PC-9 (cell line): ENCODE results near the gene PRR5. TPM values are rescaled to one million over a fixed set of nuclear protein-coding genes. Genes with fewer than 3 reads are reported as not detected.

Experiments used
- BruUV-seq: library from RNA; stranded (reverse); fragments of 400-500 nt; replicated peaks from 2 replicates; lab custom pipeline; 2021; lab: Mats Ljungman, UMichigan
- CTCF ChIA-PET: fragments of 300-600 bp; sonication (Branson Sonifier 250); formaldehyde crosslinking; loops from one replicate; lab custom pipeline; 2022; ENCODE audit warnings: antibody characterized with exemption; lab: Charles Lee
- POLR2A ChIA-PET: fragments of 300-600 bp; sonication (Branson Sonifier 250); formaldehyde crosslinking; loops from one replicate; lab custom pipeline; 2022; ENCODE audit warnings: antibody characterized with exemption; ENCODE audit not compliant: unreplicated experiment; lab: Charles Lee
- DNase-seq, 2 experiments: peaks; one replicate each; pipeline versions ENCODE4 v3.0.0 to v3.0.0-alpha.2; 2015 to 2022; ENCODE audit warnings: mixed read lengths in 1 of 2
- H2AFZ ChIP-seq: fragments of 200-600 bp; sonication (generic); 2 replicates; pipeline ENCODE4 v1.8.1; 2017; ENCODE audit warnings: antibody characterized with exemption
- H3F3A ChIP-seq: fragments of 200-600 bp; sonication (generic); 2 replicates; pipeline ENCODE4 v1.8.1; 2017; ENCODE audit warnings: antibody characterized with exemption, mild to moderate bottlenecking, low read depth; ENCODE audit not compliant: insufficient read depth
- H3K27ac ChIP-seq: fragments of 200-600 bp; sonication (generic); 2 replicates; pipeline ENCODE4 v1.6.1; 2016; ENCODE audit warnings: mixed run types
- H3K27me3 ChIP-seq: fragments of 200-600 bp; sonication (generic); 2 replicates; pipeline ENCODE4 v1.6.1; 2016; ENCODE audit warnings: low read depth, mixed run types; ENCODE audit not compliant: insufficient read depth
- H3K36me3 ChIP-seq: fragments of 200-600 bp; sonication (generic); 2 replicates; pipeline ENCODE4 v1.6.1; 2016; ENCODE audit warnings: low read depth, mixed run types
- H3K4me1 ChIP-seq: fragments of 200-600 bp; sonication (generic); replicated peaks from 2 replicates; pipeline ENCODE4 v1.6.1; 2016; ENCODE audit warnings: mixed run types; ENCODE audit not compliant: insufficient read depth
- H3K4me2 ChIP-seq: fragments of 200-600 bp; sonication (generic); 2 replicates; pipeline ENCODE4 v1.6.1; 2017; ENCODE audit warnings: mixed run types
- H3K4me3 ChIP-seq: fragments of 200-600 bp; sonication (generic); 2 replicates; pipeline ENCODE4 v1.6.1; 2016; ENCODE audit warnings: mixed run types
- H3K79me2 ChIP-seq: fragments of 200-600 bp; sonication (generic); 2 replicates; pipeline ENCODE4 v1.6.1; 2017; ENCODE audit warnings: low read depth, mixed run types
- H3K9me2 ChIP-seq: fragments of 200-600 bp; sonication (generic); 2 replicates; pipeline ENCODE4 v1.8.1; 2017; ENCODE audit warnings: mild to moderate bottlenecking; ENCODE audit not compliant: insufficient read depth
- H3K9me3 ChIP-seq: fragments of 200-600 bp; sonication (generic); 2 replicates; pipeline ENCODE4 v1.8.1; 2016; ENCODE audit warnings: low read depth; ENCODE audit not compliant: insufficient read depth
- H4K20me1 ChIP-seq: fragments of 200-600 bp; sonication (generic); 2 replicates; pipeline ENCODE4 v1.8.1; 2017; ENCODE audit not compliant: insufficient read depth
- EZH2 ChIP-seq: fragments of 200-600 bp; sonication (generic); IDR thresholded peaks from 2 replicates; pipeline ENCODE4 v1.8.0; 2017; ENCODE audit warnings: antibody characterized with exemption, low read depth
- intact Hi-C: fragments of 100-400 bp; cut with micrococcal nuclease; formaldehyde crosslinking; loops from one replicate; pipeline ENCODE4 v1.10.0; 2022; ENCODE audit not compliant: unreplicated experiment
- total RNA-seq: library from RNA; stranded (reverse); gene quantifications from 2 replicates; pipeline ENCODE4 v1.2.3, GENCODE V29; 2021
- TF ChIP-seq, protein P1 (sequence below): fragments of 200-600 bp; sonication (generic); conservative IDR thresholded peaks from 2 replicates; pipeline ENCODE4 v1.6.1; 2017; ENCODE audit warnings: mixed run types, antibody characterized with exemption, mild to moderate bottlenecking, moderate library complexity

The PRR5 gene
- total RNA-seq, 1 experiment from 2014 or later, result 22.1 TPM

DNA sequence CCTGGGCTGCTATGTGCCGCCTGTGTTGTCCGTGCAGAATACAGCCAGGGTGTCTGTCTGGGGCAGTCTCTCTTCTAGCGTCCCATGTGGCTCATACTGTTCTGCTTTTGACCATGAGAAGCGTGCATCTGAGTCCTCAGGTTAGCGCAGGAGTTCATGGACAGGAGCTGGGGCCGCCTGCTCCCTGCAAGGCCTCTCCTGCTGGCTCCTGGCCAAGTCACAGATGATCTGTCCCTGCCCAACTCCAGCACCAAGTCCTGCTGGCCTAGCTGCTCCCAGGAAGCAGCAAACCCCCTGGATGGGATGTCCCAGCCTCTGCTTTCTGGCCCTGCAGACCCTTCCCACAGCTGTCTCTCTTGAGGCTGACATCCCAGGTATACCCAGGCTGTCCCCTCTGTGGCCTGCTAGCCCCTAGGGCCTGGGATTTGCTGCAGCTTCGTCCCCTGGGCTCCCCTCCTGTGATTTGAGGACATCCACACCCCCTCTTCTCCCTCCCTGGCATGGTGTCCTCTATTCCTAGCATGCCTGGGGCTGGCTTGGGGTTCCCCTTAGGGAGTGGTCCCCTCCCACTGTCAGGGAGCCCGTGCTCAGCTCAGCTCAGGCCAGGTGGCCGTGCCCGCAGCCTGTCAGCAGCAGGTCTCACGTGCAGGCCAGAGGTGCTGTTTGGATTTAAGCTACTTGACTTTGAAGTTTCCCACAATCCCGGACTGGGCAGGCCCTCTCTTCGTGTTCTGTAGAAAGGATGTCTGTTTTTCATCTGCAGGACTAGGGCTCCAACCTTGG is 17.8 kb downstream of the PRR5 start:
- POLR2A ChIA-PET, result no interaction called here
- no peaks in the 10 kb centered on the region for H3K9me2 ChIP-seq
- H4K20me1 ChIP-seq, result no peaks in the 10 kb centered on the region; the same call in 1 of the 2 replicates
- H3K79me2 ChIP-seq, result no peaks in the 10 kb centered on the region
- no peak for TF ChIP-seq EZH2
- H3K36me3 ChIP-seq, result no peaks in the 10 kb centered on the region
- H3K27ac ChIP-seq, result no peak overlapping the region
- H3K4me2 ChIP-seq, result no peak overlapping the region
- CTCF ChIA-PET, result no interaction called here
- H3F3A ChIP-seq, result peaks cover 6% of the 10 kb centered on the region; the same call in 1 of the 2 replicates
- H3K4me3 ChIP-seq, result no peak overlapping the region
- H2AFZ ChIP-seq, result no peak overlapping the region
- no peaks in the 10 kb centered on the region for H3K27me3 ChIP-seq
- no peaks in the 10 kb centered on the region for H3K9me3 ChIP-seq
- no peaks in the 10 kb centered on the region for H3K4me1 ChIP-seq
- DNase-seq, result no peak
- BruUV-seq, result no TSS peak
- intact Hi-C loops, result no loop called here

GRCh38 chr22:44721213-44721612 is 19.2 kb downstream of the PRR5 start:
- intact Hi-C loops, result no loop called here
- Histone ChIP-seq H3K4me3 (no peak overlapping the region), H2AFZ (no peak overlapping the region), H3K79me2 (no peaks in the 10 kb centered on the region), H3K4me2 (no peak overlapping the region), H3K27me3 (no peaks in the 10 kb centered on the region), H3K9me2 (no peaks in the 10 kb centered on the region), H4K20me1 (no peaks in the 10 kb centered on the region), H3K9me3 (no peaks in the 10 kb centered on the region), H3K4me1 (no peaks in the 10 kb centered on the region), H3F3A (peaks cover 6% of the 10 kb centered on the region; the same call in 1 of the 2 replicates), H3K27ac (no peak overlapping the region), H3K36me3 (no peaks in the 10 kb centered on the region)
- TF ChIP-seq EZH2, result no peak
- TF ChIP-seq, protein P1, sequence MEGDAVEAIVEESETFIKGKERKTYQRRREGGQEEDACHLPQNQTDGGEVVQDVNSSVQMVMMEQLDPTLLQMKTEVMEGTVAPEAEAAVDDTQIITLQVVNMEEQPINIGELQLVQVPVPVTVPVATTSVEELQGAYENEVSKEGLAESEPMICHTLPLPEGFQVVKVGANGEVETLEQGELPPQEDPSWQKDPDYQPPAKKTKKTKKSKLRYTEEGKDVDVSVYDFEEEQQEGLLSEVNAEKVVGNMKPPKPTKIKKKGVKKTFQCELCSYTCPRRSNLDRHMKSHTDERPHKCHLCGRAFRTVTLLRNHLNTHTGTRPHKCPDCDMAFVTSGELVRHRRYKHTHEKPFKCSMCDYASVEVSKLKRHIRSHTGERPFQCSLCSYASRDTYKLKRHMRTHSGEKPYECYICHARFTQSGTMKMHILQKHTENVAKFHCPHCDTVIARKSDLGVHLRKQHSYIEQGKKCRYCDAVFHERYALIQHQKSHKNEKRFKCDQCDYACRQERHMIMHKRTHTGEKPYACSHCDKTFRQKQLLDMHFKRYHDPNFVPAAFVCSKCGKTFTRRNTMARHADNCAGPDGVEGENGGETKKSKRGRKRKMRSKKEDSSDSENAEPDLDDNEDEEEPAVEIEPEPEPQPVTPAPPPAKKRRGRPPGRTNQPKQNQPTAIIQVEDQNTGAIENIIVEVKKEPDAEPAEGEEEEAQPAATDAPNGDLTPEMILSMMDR, result no peak
- POLR2A ChIA-PET, result no interaction called here
- no TSS peak for BruUV-seq
- no peak for DNase-seq
- CTCF ChIA-PET, result no interaction called here

DNA sequence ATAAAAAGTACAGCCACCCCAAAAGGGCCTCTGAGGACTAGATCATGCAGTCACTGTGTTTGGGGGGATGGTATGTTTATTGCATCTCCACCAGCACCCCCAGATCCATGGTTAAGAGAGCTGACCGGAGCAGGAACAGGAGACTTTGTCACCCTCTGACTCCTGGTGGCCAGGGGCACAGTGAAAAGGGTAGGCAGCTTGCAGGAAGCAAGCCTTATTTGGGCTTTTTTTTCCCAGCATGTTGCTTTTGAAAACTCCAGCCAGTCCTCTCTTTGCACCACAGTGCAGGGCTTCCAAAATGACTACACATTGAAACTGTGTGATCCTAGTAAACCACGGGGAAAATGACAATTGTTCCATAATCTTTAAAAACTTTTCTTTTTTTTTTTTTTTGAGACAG is 20.6 kb downstream of the PRR5 start:
- Histone ChIP-seq H3K4me2 (no peak overlapping the region), H3K9me2 (no peaks in the 10 kb centered on the region), H3K27ac (no peak overlapping the region), H3F3A (peaks cover 6% of the 10 kb centered on the region; the same call in 1 of the 2 replicates), H3K27me3 (no peaks in the 10 kb centered on the region), H3K4me3 (no peak overlapping the region), H3K4me1 (no peaks in the 10 kb centered on the region), H3K9me3 (no peaks in the 10 kb centered on the region), H3K36me3 (no peaks in the 10 kb centered on the region), H3K79me2 (no peaks in the 10 kb centered on the region), H2AFZ (no peak overlapping the region), H4K20me1 (no peaks in the 10 kb centered on the region)
- TF ChIP-seq, protein P1, result no peak
- TF ChIP-seq EZH2, result no peak
- CTCF ChIA-PET, result interaction anchor here (0.5 kb wide), 1 partner anchor 29 kb away, joined by 8 read pairs; the partner anchor contains the start of gene ARHGAP8
- intact Hi-C loops, result no loop called here
- no TSS peak for BruUV-seq
- no peak for DNase-seq
- POLR2A ChIA-PET, result interaction anchor here (0.6 kb wide), 1 partner anchor 460 kb away, joined by 24 read pairs; no protein-coding TSS in a partner anchor
